Measurements from ENCODE around the gene GTPBP1. TPM values are rescaled to one million over a fixed set of nuclear protein-coding genes. Genes with fewer than 3 reads are reported as not detected.
A peak's percentile ranks its signal among the peaks of the same experiment; 100 is the strongest.

Gene GTPBP1
- total and polyA plus RNA-seq, 2 of the 13 experiments (the other 11 are each of a cell fraction or from before 2014, with no cell fraction given), result 22.3 to 27.0 TPM

- no peak for TF ChIP-seq SP140L (CRISPR knock-in tag; IDR thresholded peaks at IDR 0.05; ENCODE audit: borderline replicate concordance)
- no peak for TF ChIP-seq E2F2 (CRISPR knock-in tag; IDR thresholded peaks at IDR 0.05; ENCODE audit: borderline replicate concordance)
- no peak for TF ChIP-seq CSRNP2 (CRISPR knock-in tag; conservative IDR thresholded peaks at IDR 0.05; ENCODE audit: low read depth)
- TF ChIP-seq DBP (CRISPR knock-in tag; IDR thresholded peaks at IDR 0.05; ENCODE audit: not compliant biosample characterization), result no peak
- no peak for TF ChIP-seq ZNF572 (CRISPR knock-in tag; IDR thresholded peaks at IDR 0.05)
- peak; percentile 1; the same call in 1 of the 2 replicates for TF ChIP-seq REL (CRISPR knock-in tag; conservative IDR thresholded peaks at IDR 0.05)
- TF ChIP-seq TEAD3 (CRISPR knock-in tag; optimal IDR thresholded peaks at IDR 0.05; ENCODE audit: borderline replicate concordance), result no peak
- no peak for TF ChIP-seq ZNF619 (CRISPR knock-in tag; IDR thresholded peaks at IDR 0.05)
- TF ChIP-seq ZSCAN31 (CRISPR knock-in tag; IDR thresholded peaks at IDR 0.05; ENCODE audit: low read depth), result no peak
- TF ChIP-seq IRF1 (CRISPR knock-in tag; IDR thresholded peaks at IDR 0.05; ENCODE audit: low read depth), result no peak
- 0 out of 2 replicates have a peak, but pooled peaks have one; percentile 3 for TF ChIP-seq ESRRA (CRISPR knock-in tag; IDR thresholded peaks at IDR 0.05; ENCODE audit: low read depth)
- TF ChIP-seq ZNF282 (IDR thresholded peaks at IDR 0.05; ENCODE audit: partially characterized antibody), result no peak
- no peak for TF ChIP-seq ZNF552 (CRISPR knock-in tag; IDR thresholded peaks at IDR 0.05; ENCODE audit: borderline replicate concordance)
- no peak for TF ChIP-seq ZNF496 (CRISPR knock-in tag; IDR thresholded peaks at IDR 0.05; ENCODE audit: insufficient replicate concordance)
- TF ChIP-seq AKNA (CRISPR knock-in tag; IDR thresholded peaks at IDR 0.05; ENCODE audit: borderline replicate concordance), result no peak
Observed at GRCh38 chr22:38700270-38700788, 5.4 kb upstream of the GTPBP1 start (continued).
